Right lobe of liver (tissue), 6 donors: ENCODE results near the gene ZSCAN10. TPM values are rescaled to one million over a fixed set of nuclear protein-coding genes. Genes with fewer than 3 reads are reported as not detected.

Experiments used
- ATAC-seq, 4 donors: fragments of 200-7000 bp; cut with Tn5 transposase; one replicate each; pipeline ENCODE4 v1.9.1; 2020; ENCODE audit warnings: mild to moderate bottlenecking in 4 of 4, moderate library complexity in 4 of 4
- DNase-seq, 3 donors: peaks; one replicate each; pipeline ENCODE4 v3.0.0-alpha.2; 2020
- H3K27ac ChIP-seq, 3 donors: fragments of 200-600 bp; one replicate each; pipeline ENCODE4 v1.8.0; 2022
- H3K27me3 ChIP-seq, 2 donors: fragments of 200-600 bp; one replicate each; pipeline ENCODE4 v1.8.0; 2022
- H3K36me3 ChIP-seq, 4 donors: fragments of 200-600 bp; sonication (generic) in 1 of 4; one replicate each; pipeline versions ENCODE4 v1.5.1 to v1.8.0; 2017 to 2022; ENCODE audit warnings: control low read depth in 1 of 4
- H3K4me1 ChIP-seq, 4 donors: fragments of 200-600 bp; sonication (generic) in 1 of 4; one replicate each; pipeline versions ENCODE4 v1.5.1 to v1.8.0; 2017 to 2022; ENCODE audit warnings: control low read depth in 1 of 4
- H3K4me3 ChIP-seq, 3 donors: fragments of 200-600 bp; one replicate each; pipeline ENCODE4 v1.8.0; 2022
- H3K9me3 ChIP-seq, 4 donors: fragments of 200-600 bp; sonication (generic) in 1 of 4; one replicate each; pipeline versions ENCODE4 v1.5.1 to v1.8.0; 2017 to 2022; ENCODE audit warnings: control low read depth in 1 of 4
- POLR2A ChIP-seq: fragments of 450-650 bp; IDR thresholded peaks from one replicate; pipeline ENCODE4 v1.6.1; 2017; ENCODE audit warnings: antibody characterized with exemption, mild to moderate bottlenecking
- WGBS: methylation state at CpG from one replicate; pipeline ENCODE4 v1.1.6; 2018; ENCODE audit warnings: low coverage, low lambda C conversion rate; ENCODE audit not compliant: insufficient coverage; ENCODE audit errors: missing lambda C conversion rate; 5-methylcytosine and 5-hydroxymethylcytosine counted together
- intact Hi-C, 2 donors: fragments of 100-400 bp; cut with DNase I; formaldehyde crosslinking; loops; one replicate each; pipeline versions ENCODE4 v1.11.2 to v1.14.1; 2022
- total RNA-seq, 6 experiments: library from RNA; depleted of rRNA in 2 of 6; stranded (reverse); fragments of >200 nt in 2 of 6; fragmentation: NEBNext Ultra II Directional in 3 of 6; extraction: Animal tissue kit (Norgen Biotek cat#: 25700) in 3 of 6; gene quantifications; one replicate each; pipeline versions ENCODE4 v1.1.0 to v1.2.4, GENCODE V29; 2016 to 2023
- TF ChIP-seq, protein P1 (sequence below), 4 donors: fragments of 200-600 bp in 3 of 4; fragments of 450-650 bp in 1 of 4; IDR thresholded peaks; one replicate each; pipeline versions ENCODE4 v1.5.1 to v1.8.0; 2016 to 2022; ENCODE audit warnings: antibody characterized with exemption in 4 of 4, mild to moderate bottlenecking in 2 of 4
- donor health status: DM: no; HTN: yes; CAD: no.
- donor health status: DM: no; HTN: no; CAD: no.
- donor health status: DM: no; HTN: no; CAD: no.
- donor health status: DM: no; HTN: yes; CAD: no.
- donor health status: DM: no; HTN: yes; CAD: no.

Gene ZSCAN10
- total RNA-seq, 6 experiments from 2014 or later, result not detected

DNA sequence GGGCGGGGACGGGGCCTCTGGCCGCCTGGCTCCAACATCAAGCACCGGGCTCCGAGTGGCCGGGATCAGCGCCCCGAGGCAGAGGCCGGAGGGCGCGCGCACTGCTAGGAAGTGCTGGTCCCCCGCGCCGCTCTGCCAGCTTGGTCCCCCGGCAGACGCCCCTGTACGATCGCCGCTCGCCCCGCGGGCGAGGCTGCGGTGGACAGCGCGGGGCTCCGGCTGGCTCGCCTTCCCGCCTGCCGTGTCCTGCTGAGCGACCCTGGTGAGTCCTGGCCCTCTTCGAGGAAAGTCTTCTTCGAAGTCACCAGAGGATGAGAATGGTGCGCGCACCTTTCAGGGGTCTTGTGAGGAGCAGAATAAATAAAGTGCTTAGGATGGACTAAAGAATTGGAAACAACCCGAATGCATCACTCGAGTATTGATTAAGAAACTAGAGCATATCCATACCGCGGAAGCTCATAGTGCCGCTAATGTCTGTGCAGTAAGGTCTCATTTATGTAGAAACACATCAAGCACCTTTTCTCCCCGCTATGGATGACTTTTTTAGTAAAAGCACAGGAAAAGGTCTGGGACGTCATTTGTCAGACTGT is 36.1 kb upstream of the ZSCAN10 start:
- Histone ChIP-seq H3K36me3 (peaks cover 0 to 6% (median 0%) of the 10 kb centered on the region in 4 donors), H3K27me3 (no peaks in the 10 kb centered on the region), H3K4me1 (peaks cover 0 to 28% (median 4%) of the 10 kb centered on the region in 4 donors), H3K27ac (peak overlapping the region; percentile 83 to 88 (median 85)), H3K4me3 (peak overlapping the region; percentile 86 to 95 (median 88)), H3K9me3 (no peaks in the 10 kb centered on the region)
- intact Hi-C loops, result no loop called here
- ATAC-seq (no peak), DNase-seq (no peak)
- TF ChIP-seq, protein P1, sequence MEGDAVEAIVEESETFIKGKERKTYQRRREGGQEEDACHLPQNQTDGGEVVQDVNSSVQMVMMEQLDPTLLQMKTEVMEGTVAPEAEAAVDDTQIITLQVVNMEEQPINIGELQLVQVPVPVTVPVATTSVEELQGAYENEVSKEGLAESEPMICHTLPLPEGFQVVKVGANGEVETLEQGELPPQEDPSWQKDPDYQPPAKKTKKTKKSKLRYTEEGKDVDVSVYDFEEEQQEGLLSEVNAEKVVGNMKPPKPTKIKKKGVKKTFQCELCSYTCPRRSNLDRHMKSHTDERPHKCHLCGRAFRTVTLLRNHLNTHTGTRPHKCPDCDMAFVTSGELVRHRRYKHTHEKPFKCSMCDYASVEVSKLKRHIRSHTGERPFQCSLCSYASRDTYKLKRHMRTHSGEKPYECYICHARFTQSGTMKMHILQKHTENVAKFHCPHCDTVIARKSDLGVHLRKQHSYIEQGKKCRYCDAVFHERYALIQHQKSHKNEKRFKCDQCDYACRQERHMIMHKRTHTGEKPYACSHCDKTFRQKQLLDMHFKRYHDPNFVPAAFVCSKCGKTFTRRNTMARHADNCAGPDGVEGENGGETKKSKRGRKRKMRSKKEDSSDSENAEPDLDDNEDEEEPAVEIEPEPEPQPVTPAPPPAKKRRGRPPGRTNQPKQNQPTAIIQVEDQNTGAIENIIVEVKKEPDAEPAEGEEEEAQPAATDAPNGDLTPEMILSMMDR (IDR thresholded peaks at IDR 0.05), result no peak
- no peak for TF ChIP-seq POLR2A
- WGBS, result under 1% methylated on average over 18 of the region's 43 CpGs

DNA sequence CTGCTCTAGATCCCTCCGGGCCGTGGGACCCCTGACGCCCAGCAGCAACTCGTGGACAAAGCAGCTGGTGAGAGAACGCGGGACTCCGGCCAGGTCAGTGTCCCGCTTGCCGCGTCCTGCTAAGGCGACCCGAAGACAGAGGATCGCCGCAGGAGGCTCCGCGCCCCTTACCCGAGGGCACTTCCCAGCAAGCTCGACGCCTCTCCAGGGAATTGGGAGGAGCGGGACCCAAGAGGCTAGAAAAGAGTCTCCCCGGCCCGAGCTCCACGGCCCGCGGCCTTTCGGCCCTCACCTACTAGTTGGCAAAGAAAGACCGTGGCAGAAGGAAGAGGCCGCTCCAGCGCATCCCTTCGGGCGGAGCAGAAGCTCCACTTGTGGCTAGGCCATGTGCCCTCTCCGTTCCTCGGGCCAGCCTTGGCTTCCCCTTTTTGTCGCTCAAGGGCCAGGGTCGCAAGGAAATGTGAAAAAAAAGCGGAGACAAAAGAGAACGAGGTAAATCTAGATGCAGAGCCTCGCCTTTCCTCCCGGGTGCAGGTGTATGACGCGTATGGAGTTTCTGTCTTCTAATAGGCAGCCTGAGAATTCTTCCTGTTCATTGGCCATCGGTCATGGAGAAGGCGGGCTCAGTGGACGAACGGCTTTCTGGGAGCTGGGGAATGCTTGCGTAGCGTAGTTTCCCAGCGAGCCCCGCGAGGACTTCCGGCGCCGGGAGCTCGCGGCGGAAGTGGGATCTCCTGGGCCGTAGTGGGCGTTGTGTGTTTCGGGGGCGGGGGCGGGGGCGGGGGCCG is 35.4 kb upstream of the ZSCAN10 start, which contains the start of gene ZNF213:
Gene ZNF213, plus strand, starts transcription at position 692 of the 788 bp plus-strand sequence. CDS start 2,252 bp downstream, outside the sequence.
- no peaks in the 10 kb centered on the region for H3K9me3 ChIP-seq
- ATAC-seq, result peak; percentile 92 to 96 (median 94)
- intact Hi-C loops, result no loop called here

DNA sequence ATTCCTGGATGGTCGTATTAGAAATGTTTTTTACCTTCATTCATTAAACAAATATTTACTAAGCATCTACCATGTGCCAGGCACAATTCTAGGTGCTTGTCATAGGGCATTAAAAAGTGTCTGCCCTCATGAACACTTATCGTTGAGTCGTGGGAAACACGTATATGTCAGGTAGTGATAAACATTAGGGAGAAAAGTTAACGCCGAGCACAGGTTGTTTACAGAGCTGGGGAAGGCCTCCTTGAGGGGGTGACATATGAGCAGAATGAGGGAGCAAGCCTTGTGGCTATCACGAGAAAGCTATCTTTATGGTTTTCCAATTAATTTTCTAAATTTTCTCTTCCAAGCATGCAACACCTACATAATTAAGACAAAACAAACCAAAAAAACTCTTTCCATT is 34.8 kb upstream of the ZSCAN10 start:
- H3K4me1 ChIP-seq, result peaks cover 0 to 38% (median 11%) of the 10 kb centered on the region in 4 donors
- peaks cover 0 to 6% (median 0%) of the 10 kb centered on the region in 4 donors for H3K36me3 ChIP-seq
- H3K9me3 ChIP-seq, result no peaks in the 10 kb centered on the region
- H3K27me3 ChIP-seq, result no peaks in the 10 kb centered on the region
- H3K4me3 ChIP-seq, result peak overlapping the region; percentile 86 to 95 (median 88)
- 5% methylated on average over 7 of the region's 7 CpGs for WGBS
- ATAC-seq, result no peak
- H3K27ac ChIP-seq, result peak overlapping the region; percentile 83 to 88 (median 85)
- intact Hi-C loops, result no loop called here
- TF ChIP-seq, protein P1 (IDR thresholded peaks at IDR 0.05), result no peak
- TF ChIP-seq POLR2A, result no peak
- no peak for DNase-seq

More for the DNA sequence above, 35.4 kb upstream of the ZSCAN10 start, which contains the start of gene ZNF213:
- 0% methylated on average over 21 of the region's 63 CpGs for WGBS
- H3K27me3 ChIP-seq, result no peaks in the 10 kb centered on the region
- H3K4me1 ChIP-seq, result peaks cover 0 to 34% (median 7%) of the 10 kb centered on the region in 4 donors
- H3K36me3 ChIP-seq, result peaks cover 0 to 6% (median 0%) of the 10 kb centered on the region in 4 donors
- DNase-seq, result peak; percentile 94 to 97 (median 96)
- H3K4me3 ChIP-seq, result peak within 1 kb of the TSS; percentile 86 to 95 (median 88)
- TF ChIP-seq, protein P1 (IDR thresholded peaks at IDR 0.05), result no peak
- peak; percentile 76 for TF ChIP-seq POLR2A
- peak within 1 kb of the TSS; percentile 83 to 88 (median 85) for H3K27ac ChIP-seq

DNA sequence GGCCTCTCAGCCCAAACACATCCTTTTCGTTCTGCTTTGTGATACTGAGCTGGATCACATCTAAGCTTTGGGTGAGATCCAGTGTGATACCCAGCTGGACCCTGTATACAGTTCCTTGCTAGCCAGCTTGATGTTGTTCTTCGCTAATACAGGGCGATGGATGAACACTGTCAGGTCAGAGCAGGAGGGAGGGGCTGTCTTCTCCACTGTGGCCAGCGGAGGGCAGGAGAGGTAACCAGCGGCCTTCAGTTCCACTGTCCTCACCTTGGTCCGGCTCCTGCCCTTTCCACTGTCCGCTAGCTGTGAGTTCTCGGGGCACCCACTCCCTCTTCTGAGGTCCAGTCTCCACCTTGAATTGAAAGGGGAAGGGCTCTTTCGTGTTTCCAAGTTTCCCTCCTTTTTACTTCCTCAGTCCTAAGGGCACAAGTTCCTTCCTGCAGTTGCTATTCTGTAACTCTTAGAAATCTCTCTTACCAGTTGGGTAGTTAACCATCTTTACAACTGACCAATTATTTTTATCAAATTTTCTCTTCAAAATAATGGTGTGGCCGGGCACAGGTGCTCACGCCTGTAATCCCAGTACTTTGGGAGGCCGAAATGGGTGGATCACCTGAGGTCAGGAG is 32.8 kb upstream of the ZSCAN10 start:
- DNase-seq, result peak in 1 of 3 donors; percentile 57

More for the DNA sequence above, 32.8 kb upstream of the ZSCAN10 start:
- intact Hi-C loops, result no loop called here
- peaks cover 0 to 41% (median 14%) of the 10 kb centered on the region in 4 donors for H3K4me1 ChIP-seq
- peak; percentile 21 to 41 (median 34) for ATAC-seq
- 78% methylated on average over 5 of the region's 12 CpGs for WGBS
- TF ChIP-seq, protein P1 (IDR thresholded peaks at IDR 0.05), result peak; percentile 42 to 53 (median 50)
- no peak for TF ChIP-seq POLR2A
- H3K4me3 ChIP-seq, result no peak overlapping the region
- H3K9me3 ChIP-seq, result no peaks in the 10 kb centered on the region
- H3K36me3 ChIP-seq, result no peaks in the 10 kb centered on the region
- no peaks in the 10 kb centered on the region for H3K27me3 ChIP-seq
- no peak overlapping the region for H3K27ac ChIP-seq
